Mesangial cell (primary cell): ENCODE results near the gene ARSG. TPM values are rescaled to one million over a fixed set of nuclear protein-coding genes. Genes with fewer than 3 reads are reported as not detected.

ENCODE experiments used
- total RNA-seq: library from RNA; depleted of rRNA; stranded (reverse); fragments of >200 nt; gene quantifications from 2 replicates; pipeline ENCODE4 v1.2.3, GENCODE V29; 2015

ARSG gene
- 1.3 and 3.9 TPM in 2 replicates for total RNA-seq

GRCh38 chr17:68290955-68291835 is at the start of gene ARSG, which contains the start of gene SLC16A6:
Gene ARSG (plus strand): TSS chr17:68291495. CDS start chr17:68307494, 15,999 bp downstream.
Gene SLC16A6 (minus strand): TSS chr17:68291127. CDS start chr17:68278320, 12,807 bp downstream.

GRCh38 chr17:68247445-68248198 is 43.7 kb upstream of the ARSG start, which contains the start of gene AMZ2:
Gene AMZ2 (plus strand): TSS chr17:68248043. CDS start chr17:68250188, 2,145 bp downstream.

GRCh38 chr17:68457168-68457538 is 165.9 kb downstream of the ARSG start, which contains the start of gene WIPI1:
Gene WIPI1 (minus strand): TSS chr17:68457496. CDS start chr17:68457421, 75 bp downstream.

Other genes with a start within 250 kb of the ARSG start
- 41.1 and 50.0 TPM in 2 replicates for gene AMZ2, start 43.5 kb upstream of the ARSG start, total RNA-seq
- gene SLC16A6, start 368 bp upstream of the ARSG start, total RNA-seq = 0.25 TPM in 1 of 2 replicates, not detected in the other
- gene WIPI1, start 166.0 kb downstream of the ARSG start, total RNA-seq = 27.9 and 48.6 TPM in 2 replicates
- 125 and 152 TPM in 2 replicates for gene PRKAR1A, start 220.9 kb downstream of the ARSG start, total RNA-seq